ENCODE results near the gene RAB3IL1.

Gene RAB3IL1

DNA sequence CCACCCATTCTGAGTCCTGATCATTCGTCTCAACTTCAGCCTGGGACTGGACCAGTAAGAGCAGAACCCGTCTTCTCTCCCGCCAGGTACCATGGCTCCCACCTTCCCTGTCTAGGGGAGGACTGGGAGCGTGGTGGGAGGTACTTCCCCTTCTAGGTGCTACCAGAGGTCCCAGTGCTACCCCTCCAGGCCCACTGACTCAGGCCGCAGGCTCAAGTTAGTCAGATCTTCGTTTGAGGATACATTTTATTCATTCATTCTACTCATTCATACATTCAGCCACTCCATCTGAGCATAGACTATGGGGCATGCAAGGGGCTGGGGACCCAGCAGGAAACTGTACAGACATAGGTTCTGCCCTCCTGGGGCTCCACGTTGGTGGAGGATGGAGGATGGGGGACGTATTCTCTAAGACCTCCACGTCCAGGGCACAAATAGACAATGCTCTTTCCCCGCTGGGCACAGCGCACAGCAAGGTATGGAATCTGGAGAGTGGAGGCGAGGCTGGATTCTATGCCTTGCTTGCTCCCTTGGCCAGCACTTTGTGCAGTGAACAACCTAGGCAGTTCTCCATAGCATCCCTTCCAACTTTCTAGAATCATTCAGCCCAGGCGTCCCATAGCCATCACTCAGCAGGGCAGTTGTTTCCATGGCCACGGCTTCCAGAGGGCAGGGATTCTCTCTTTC lies 1.0 kb upstream of the RAB3IL1 start:
- DNase-seq: no peak

DNA sequence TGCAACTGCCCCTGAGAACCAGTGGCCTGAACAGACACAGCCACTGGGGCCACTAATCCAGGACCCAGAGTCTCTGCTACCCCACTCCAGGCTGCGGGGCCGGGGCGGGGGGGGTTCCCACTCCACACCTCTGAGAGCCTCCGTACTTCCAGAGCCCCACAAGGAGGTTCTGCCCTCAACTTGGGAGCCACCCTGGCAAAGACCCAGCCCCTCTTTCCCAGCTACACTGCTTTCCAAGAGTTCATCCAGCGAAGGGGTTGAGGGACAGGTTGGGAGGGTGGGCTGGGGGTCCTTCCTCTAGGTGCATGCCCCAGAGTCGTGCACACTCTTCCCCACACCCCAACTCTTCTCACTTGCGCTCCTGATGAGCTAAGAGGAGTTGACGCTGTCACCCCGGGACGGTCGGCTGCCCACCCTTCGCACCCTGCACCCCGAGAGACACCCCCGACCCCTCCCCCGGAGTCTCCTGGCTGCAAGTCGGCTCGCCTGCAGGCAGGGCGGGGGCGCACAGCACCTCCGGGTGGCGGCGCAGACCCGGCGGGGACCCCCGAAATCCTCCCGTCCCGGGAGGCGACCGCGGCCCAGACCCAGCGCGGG lies 531 bp downstream of the RAB3IL1 start:
- DNase-seq: no peak

DNA sequence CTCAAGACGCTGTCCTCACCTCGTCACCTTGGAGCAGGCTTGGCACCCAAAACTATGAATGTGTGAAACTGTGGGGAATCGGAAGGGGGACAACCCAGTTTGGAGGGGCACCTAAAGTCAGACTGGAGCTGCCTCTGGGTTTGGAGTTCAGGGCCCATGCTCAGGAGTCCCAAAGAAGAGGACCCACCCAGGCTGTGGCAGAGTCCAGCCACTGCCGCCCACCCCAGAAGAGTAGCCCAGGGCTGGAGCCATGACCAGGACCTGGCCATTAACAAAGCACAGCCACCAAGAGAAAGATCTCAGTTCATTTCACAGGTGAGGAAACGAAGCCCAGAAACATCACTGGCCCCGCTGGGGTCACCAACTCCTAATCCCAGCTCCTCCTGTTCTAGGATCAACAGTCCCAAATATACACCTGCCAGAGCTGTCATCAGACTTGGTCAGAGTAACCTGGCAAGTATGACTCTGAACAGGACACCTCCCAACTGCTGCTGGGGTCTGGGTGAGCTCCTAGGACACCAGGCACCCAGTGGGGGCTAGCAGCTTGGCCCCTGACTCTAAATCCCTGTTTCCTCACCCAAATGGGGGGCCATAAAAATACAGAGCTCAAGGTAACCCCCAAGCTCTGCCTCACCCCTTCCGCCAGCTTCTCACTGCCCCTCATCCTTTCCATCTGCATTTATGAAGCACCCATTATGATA lies 2.7 kb downstream of the RAB3IL1 start:
- DNase-seq: no peak

DNA sequence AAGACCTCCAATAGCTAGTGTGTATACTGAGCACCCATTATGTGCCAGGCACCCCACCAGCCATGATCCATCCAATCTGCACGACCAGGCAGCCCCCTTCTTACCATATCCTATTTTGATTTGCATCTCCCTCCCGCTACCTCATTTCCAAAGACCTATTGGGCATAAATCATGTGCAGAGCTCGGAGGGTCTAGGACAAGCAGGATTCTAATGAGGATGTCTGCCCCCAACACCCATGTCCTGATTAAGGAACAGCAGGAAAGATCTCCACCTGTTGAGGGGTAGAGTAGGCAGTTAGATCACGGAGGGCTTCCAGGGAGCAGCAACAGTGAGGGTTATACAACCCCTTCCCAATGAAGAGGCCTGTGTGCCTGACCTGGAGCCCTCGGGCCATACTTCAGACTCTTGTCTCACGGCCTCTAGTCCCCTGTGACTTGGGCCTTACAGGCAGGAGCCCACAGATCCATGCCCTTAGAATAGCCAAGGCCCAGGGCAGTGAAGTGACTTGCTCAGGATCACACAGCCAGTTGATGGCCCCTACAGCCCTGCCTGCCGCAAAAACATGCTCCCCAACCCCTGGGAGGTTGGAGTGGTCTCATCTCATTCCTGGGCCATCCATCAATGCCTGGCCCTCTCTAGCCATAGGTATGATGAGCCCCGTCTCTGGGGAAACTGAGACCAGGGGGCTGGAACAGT lies 3.5 kb downstream of the RAB3IL1 start:
- no peak for DNase-seq

DNA sequence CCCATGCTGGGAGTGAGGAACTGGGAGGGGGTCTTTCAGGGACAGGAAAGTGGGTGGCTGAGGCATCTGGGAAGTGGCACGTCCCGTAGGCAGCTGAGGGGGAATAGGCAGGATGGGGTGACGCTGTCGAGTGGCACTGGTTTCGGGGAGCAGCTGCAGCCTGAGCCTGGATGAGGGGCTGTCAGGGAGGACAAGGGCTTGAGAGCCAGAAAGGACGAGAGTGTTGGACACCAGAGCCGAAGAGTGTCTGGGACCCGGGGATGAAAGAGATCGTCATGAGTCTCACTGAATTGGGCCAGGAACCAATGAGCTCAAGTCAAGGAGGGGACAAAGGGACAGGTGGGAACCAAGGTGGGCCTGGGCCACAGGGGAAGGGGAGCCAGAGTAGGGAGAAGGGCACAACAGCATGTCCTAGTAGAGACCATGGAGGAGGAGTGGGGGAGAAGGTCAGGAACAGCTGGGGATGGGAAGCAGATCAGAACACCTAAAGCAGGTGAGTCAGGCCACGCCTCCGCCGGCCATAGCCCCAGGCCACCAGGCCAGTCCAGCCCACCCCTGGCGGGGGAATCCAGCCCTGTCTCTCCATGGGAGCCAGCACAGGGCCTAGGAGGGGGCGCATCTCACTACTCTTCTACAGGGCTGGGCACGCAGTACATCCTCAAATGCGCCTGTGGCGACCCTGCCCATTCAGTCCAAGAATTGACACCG lies 4.2 kb downstream of the RAB3IL1 start:
- DNase-seq: no peak

DNA sequence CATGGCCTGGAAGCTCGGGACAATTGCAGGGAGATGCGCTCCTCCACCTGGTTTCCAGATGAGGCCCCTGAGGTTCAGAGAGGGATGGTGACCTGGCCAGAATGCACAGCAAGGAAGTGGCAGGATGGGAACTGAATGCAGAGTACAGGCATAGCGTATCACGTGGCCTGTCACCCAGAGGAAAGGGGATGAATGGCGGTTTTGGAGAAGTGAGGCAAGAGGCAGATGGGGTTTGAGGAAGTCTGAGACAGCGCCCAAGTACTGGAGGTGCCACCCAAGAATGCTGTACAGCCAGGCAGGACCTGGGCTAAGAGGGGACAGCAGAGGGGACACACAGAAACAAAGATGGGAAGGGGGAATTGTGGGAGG lies 4.9 kb downstream of the RAB3IL1 start:
- no peak for DNase-seq

DNA sequence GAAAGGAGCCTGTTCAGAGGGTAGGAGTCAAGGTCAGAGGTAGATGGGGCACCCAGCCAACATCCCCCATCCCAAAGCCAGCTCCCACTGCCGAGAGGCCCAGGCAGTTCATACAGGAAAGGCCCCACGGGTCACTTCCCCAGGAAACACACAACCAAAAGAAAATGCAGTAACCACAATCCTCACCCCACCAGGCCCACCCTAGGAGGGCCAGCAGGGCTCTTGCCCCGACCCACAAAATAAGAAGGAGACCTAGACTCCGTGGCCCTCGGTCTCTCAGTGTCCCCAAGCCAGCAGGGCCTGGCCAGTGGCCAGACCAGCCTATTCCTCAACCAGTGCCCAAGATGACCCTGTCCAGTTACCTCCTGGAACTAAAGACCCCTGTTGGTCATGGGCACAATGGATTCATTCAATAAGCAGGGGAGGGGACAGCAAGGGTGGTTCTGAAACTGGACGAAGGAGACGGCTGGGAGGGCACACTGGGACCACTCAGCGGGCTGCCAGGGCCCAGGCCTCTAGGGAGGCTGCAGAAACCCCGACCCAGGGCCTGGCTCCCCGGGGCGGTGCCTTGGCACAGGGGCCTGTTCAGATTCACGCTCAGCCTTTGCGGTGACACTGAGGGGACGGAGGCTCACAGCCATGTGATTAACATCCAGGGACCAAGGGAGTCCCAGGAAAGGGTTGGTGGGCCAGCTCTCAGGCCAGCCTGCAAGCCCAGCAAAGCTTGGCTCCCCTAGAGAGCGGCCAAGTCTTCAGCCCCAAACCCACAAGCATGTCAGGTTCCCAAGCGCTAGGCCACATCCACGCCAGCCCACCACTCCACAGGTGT lies 5.5 kb downstream of the RAB3IL1 start:
- DNase-seq: no peak

DNA sequence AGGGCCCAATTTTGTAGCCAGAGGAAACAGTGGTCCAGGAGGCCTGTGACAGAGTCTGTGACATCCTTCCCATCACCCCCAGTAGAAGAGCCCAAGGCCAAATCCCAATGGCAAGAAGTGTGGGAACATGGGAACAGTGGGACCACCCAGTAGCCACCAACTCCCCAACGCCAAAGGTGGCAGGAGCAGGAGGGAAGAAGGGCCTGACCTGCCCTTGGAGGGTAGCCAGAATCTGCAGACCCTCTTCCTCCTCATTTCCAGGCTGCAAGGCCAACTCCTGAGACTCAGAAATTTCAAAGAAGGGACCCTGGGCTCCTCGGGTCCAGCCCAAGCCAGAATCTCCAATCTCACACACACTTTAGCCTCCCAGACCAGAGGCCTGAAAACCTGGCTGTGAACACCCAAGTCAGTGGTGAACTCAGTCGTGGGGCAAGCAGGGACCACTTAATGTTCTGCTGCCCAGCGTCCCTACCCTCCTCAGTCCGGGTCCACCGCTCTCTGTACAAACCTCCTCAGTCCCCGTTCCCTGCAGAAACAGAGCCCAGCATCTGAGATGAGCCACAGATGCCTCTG lies 6.2 kb downstream of the RAB3IL1 start:
- no peak for DNase-seq

DNA sequence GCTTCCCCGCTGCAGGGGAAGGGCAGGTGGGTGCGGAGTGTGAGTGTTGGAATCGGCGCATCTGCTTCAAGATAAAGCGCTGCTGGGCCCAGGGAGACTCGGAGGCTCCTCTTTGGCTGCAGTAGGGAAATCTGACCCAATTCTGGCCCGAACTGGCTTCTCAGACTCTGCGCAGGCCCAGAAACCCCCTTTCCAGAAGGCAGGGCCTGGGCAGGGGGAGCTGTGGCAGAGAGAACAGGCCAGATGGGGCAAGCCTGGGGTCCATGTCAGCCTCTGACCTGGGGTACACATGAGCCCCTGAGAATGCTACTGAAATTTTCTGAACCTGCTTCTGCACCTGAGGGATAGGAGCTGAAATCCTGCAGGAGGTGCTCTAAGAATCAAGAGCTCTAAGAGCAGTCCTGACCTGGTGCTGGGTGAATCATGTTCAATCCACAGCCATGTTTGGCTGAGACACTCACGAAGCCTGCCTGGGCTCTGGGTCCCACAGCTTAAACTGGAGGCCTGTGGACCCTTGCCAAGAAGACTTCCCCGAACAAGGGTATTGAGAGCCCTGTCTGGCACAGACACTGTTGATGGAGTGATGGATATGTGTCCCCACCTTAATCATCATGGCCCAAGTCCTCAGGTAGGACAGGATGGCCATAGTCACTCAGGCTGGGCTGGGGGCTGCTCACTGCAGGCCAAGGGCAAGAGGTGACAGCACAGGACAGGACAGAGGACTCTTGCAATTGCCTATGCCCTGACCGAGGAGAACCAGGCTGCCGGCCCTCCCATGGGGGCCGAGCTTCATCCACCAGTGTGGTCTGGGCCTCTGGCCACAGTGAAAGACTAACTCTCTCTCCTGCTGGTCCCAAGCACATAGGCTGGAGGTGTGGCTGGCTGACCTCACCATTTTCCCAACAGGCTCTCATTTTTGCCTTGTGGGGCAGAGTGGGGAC lies 6.9 kb downstream of the RAB3IL1 start:
- DNase-seq: no peak

DNA sequence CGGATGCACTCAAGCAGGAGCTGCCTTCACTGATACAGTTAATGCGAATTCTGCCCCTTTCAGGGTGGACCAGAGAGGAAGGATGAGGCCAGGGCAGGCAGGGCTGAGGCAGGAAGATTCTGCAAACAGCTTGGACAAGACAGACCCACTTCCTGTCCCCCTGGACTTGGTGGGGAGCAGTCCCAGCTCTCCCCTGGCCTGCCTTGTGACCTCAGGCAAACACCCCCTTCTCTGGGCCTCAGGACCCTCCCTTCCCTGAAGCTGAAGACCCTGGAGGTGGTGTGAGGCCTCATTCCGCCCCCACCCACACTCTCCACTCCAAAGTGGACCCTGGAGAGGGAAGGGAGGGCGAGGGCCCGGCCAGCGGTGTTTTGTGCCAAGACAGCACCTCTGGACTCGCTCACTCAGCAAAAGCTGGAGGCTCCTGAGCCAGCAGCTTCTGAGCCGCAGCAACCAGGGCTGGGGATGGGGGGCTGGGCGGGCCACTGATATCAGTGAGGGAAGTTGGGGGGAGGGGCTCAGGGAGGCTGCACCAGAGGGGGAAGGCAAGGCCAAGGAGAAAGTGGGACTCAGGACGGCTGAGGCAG lies 8.5 kb downstream of the RAB3IL1 start:
- no peak for DNase-seq

DNA sequence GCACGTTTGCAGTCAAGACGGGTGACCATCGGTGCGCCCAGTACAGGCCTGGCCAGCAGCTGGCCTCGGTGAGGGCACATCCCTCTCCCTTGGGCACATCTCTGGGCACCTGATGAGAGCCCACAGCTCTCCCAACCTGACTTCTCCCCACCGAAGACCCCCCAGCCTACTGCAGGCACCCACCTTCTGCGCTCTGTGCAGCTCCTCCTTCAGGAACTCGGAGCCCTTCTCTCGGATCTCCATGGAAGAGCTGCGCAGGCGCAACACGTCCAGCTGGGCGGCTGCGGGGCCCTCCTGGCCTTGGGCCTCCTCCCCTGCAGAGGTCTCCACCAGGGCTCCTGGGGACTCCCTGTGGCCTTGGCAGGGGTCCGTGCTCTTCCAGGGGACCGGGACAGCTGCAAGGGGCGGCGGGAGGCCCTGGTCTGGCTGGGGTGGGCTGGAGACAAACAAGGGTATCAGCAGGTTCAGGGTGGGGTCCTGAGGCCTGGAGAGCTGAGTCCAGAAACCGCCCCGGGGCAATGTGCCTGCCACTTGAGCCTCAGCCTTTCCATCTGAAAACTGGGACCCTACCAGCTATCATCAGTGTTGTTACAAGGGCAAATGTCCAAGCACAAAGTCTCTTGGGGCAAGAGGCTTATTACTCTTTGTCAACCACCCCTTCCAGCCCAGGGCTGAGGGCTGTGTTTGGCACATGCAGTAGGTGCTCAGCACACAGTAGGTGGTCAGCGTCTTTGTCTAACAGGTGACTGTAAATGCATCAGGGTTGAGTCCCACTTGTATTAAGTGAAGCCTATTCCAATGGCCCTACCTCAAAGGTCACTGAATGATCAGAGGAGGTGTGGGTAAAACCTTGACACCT lies 9.3 kb downstream of the RAB3IL1 start:
- no peak for DNase-seq

DNA sequence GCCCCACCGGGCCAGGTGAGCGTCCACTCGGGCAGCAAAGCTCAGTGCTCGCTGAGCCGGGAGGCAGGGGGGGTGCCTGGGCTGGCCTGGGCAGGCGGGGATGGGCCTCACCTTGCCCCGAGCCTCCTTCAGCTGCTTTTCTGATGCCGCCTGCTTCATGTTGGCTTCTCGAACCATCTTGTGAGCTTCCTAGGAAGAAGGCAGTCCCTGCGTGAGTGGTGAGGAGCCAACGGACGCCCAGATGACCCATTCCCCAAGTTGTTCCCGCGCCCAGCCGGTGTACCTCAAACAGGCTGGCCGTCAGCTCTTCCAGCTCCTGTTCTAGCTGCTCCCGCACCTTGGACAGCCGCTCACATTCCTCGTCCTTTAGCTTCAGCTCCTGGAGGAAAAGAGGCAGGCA lies 10.1 kb downstream of the RAB3IL1 start:
- DNase-seq: no peak

DNA sequence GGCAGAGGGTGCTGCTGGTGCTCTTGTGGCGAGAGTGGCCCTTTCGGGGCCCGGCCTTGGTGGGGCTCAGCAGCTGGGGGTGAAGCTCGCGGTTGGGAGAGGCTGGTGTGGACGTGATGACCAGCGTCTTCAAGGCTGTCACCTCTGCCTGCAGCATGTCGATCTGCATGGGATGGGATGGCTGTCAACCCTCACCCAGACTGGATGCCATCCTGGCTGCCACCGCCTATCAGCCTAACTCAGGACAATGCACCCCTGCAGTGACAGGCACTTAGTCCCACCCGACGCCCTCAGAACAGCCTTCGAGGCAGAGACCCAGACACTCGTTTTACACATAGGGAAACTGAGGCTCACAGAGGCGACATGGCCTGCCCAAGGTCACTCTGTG lies 10.8 kb downstream of the RAB3IL1 start:
- no peak for DNase-seq

DNA sequence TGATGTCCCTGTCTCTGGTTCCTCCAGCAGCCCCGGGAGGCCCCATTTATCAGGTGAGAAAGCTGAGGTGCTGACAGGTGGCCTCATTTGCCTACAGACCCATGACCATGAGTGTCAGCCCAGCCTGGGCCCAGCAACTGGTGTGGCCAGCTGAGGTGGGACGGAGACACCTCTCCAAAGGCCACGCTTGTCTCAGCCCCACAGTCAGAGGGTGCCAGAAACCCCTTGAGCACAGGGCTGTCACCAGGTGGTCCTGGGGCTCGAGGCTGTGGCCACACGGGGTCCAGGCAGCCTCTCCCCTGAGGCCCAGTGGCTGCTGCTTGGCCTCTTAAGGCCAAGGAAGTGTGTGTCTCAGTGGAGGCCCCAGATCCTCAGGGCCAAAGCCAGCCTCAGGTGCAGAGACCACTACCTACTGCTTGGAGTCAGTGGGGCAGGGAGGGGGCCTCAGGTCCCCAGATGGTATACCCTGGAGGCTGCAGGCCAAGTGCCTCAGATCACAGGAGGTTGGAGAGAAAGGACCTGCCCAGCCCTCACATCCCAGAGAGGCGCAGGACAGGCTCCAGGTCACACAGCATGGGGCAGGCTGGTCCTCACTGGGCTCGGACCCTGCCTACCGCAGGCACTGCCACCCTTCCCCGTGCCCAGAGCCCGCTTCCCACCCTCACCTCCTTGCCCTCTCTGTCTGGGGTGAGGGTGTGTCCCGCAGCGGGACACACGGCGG lies 11.4 kb downstream of the RAB3IL1 start:
- no peak for DNase-seq

DNA sequence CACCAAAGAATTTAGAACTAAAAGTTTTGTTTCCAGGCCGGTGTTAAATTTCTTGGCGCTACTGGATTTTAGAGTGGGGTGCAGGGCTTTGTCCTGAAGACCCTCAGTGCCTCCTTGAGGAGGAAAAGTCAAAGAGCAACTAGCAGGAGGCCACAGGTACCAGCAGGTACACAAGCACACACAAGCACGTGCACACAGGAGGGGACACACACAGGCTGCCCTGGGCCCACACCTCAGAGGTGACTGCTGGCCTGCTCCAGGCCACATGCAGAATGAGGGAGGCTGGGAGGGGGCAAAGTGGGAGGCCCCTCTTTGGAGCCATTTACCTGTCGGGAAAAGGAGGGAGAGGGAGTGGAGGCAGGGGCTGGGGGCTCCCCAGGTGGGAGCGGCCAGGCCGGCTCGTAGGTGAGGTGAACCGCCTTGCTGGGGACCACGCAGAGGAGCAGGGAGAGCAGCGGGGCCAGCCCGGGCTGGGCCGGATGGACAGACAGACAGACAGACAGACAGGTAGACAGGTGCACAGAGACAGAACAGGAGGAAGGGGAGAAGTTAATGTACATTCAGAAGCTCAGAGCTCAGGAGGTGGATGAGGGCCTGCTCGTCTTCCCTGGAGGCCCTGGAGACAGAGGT lies 12.2 kb downstream of the RAB3IL1 start:
- DNase-seq: no peak

DNA sequence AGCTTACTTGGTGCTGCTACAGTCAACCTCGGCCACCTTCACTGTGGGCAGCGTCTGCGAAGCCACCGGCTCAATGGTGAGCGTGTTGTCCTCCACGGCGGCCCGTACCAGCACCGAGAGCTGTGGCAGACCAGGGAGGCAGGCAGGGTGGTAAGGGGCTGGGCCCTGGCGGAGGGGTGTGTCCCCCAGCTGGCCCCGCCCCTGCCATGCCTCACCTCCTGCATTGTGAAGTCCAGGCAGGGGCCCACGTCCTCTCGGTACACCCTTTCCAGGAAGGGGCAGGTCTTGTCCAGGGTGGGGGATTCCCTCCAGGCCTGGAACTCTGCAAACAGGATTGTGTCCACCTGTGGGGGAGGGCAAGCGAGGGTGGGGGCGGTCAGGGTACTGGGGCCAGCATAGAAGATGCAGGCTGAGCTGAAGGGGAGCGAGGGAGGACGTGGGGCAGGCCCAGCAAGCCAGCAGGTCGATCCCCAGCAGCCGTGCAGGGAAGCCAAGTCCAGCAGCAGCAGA lies 12.8 kb downstream of the RAB3IL1 start:
- peak; percentile 39 for DNase-seq

DNA sequence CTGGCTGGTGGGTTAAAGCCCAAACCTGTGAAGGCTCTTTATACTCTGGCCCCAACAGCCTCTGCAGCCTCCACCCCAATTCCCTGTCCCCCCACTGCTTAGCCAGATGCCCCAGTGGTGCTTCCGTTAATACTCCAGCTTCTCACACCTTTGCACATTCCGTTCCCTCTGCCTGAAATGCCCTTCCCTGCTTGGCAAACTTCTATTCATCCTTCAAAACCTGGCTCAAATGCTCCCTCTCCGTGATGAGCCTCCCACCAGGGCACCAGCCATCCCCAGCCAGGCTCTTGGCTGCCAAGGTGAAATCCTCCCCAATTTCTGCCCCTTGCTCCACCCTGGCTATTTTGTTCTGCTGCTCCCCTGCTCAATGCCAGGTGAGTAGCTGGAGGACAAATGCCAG lies 13.5 kb downstream of the RAB3IL1 start:
- no peak for DNase-seq

DNA sequence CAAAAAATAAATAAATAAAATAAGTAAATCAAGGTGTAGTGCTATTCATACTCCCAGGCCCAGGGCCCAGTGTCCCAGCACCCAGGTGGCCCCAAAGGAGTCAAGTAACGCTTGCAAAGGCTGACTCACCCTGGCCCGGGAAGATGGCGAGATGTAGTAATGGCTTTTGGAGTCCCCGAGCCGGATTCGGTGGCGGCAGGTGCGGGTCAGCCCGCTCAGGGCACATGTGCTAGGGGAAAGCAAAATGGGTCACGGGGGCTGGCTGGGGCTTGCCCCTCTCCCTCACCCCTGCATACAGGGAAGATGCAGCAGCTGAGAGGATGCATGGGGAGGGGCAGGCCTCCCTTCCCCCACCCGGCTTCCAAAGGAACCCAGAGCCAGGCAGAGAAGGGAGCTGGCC lies 15.1 kb downstream of the RAB3IL1 start:
- DNase-seq: no peak
